ENCODE results near the gene DNAAF9. TPM values are rescaled to one million over a fixed set of nuclear protein-coding genes. Genes with fewer than 3 reads are reported as not detected.

Gene DNAAF9
- total RNA-seq (1 to 10 TPM; 3.0 to 4.4 TPM), polyA plus RNA-seq (1 to 10 TPM; 1.4 to 1.9 TPM)

GRCh38 chr20:3407040-3407770 is at the start of gene DNAAF9:
DNAAF9 (minus strand) TSS chr20:3407669; CDS start chr20:3407557, 112 bp downstream.
- Histone ChIP-seq H3K27me3 (ENCODE audit: control insufficient read depth in 4 of 4, insufficient read depth in 4 of 4, low read length in 3 of 4) (no peaks in the 10 kb centered on the region), H3K9ac (ENCODE audit: low read depth in 1 of 2, low read length in 2 of 2) (peak within 1 kb of the TSS; percentile 50 to 63), H3K4me3 (ENCODE audit: low read depth in 1 of 3, low read length in 3 of 3) (peak within 1 kb of the TSS; percentile 78 to 91 (median 90)), H3K36me3 (ENCODE audit: control insufficient read depth in 4 of 4, insufficient read depth in 3 of 4, low read depth in 1 of 4, low read length in 3 of 4) (no peaks in the 10 kb centered on the region), H3K4me1 (ENCODE audit: control insufficient read depth in 4 of 4, insufficient read depth in 4 of 4, low read length in 3 of 4) (peaks cover 0 to 13% (median 8%) of the 10 kb centered on the region in 4 donors), H3K27ac (ENCODE audit: low read depth in 1 of 2, low read length in 2 of 2) (peak within 1 kb of the TSS; percentile 71 to 75), H3K9me3 (ENCODE audit: control insufficient read depth in 4 of 4, low read length in 3 of 4) (no peaks in the 10 kb centered on the region)
- TF ChIP-seq SP1 (IDR thresholded peaks at IDR 0.05) (no peak), YY1 (IDR thresholded peaks at IDR 0.05) (peak; percentile 80), HNF4G (IDR thresholded peaks at IDR 0.05) (no peak), NR2F2 (IDR thresholded peaks at IDR 0.05) (no peak), MAX (IDR thresholded peaks at IDR 0.05) (no peak), GABPA (IDR thresholded peaks at IDR 0.05 in 1 of 2, conservative IDR thresholded peaks at IDR 0.05 in 1 of 2) (no peak), CTCF (IDR thresholded peaks at IDR 0.05; ENCODE audit: low read depth, low read length, missing input control) (peak; percentile 34)
- 3% methylated on average over 71 of the region's 71 CpGs for whole genome bisulfite sequencing
- DNase-seq (ENCODE audit: low spot score) = peak; percentile 46

- no peak for TF ChIP-seq CTCF (IDR thresholded peaks at IDR 0.05; ENCODE audit: low read depth, low read length, missing input control)
- no peak for TF ChIP-seq ZBTB33 (IDR thresholded peaks at IDR 0.05)
- TF ChIP-seq HNF4G (IDR thresholded peaks at IDR 0.05) = no peak
- TF ChIP-seq SP1 (IDR thresholded peaks at IDR 0.05) = no peak
- TF ChIP-seq RAD21 (IDR thresholded peaks at IDR 0.05) = no peak
- TF ChIP-seq NR2F2 (IDR thresholded peaks at IDR 0.05) = no peak
- no peak for TF ChIP-seq MAX (IDR thresholded peaks at IDR 0.05)
- no peak for TF ChIP-seq RXRA (IDR thresholded peaks at IDR 0.05)
- TF ChIP-seq JUND (IDR thresholded peaks at IDR 0.05) = no peak
- no peak for TF ChIP-seq ATF3 (IDR thresholded peaks at IDR 0.05)
- no peak overlapping the region for H3K9ac ChIP-seq (ENCODE audit: low read depth in 1 of 2, low read length in 2 of 2)
- H3K36me3 ChIP-seq (ENCODE audit: control insufficient read depth in 4 of 4, insufficient read depth in 3 of 4, low read depth in 1 of 4, low read length in 3 of 4) = no peaks in the 10 kb centered on the region
- no peaks in the 10 kb centered on the region for H3K27me3 ChIP-seq (ENCODE audit: control insufficient read depth in 4 of 4, insufficient read depth in 4 of 4, low read length in 3 of 4)
- no peak overlapping the region for H3K4me3 ChIP-seq (ENCODE audit: low read depth in 1 of 3, low read length in 3 of 3)
- no peak for DNase-seq (ENCODE audit: low spot score)
- no peak overlapping the region for H3K27ac ChIP-seq (ENCODE audit: low read depth in 1 of 2, low read length in 2 of 2)
- H3K4me1 ChIP-seq (ENCODE audit: control insufficient read depth in 4 of 4, insufficient read depth in 4 of 4, low read length in 3 of 4) = no peaks in the 10 kb centered on the region
- no peaks in the 10 kb centered on the region for H3K9me3 ChIP-seq (ENCODE audit: control insufficient read depth in 4 of 4, low read length in 3 of 4)
- 80% methylated on average over 4 of the region's 4 CpGs for WGBS
These were observed 49.2 kb upstream of the DNAAF9 start for GRCh38 chr20:3456648-3457047.
